B cell (primary cell): ENCODE results near the gene DEF6. TPM values are rescaled to one million over a fixed set of nuclear protein-coding genes. Genes with fewer than 3 reads are reported as not detected.

ENCODE experiments used
- ATAC-seq: fragments of 200-7000 bp; cut with Tn5 transposase; one replicate; pipeline ENCODE4 v1.10.0; 2021; ENCODE audit warnings: low read depth, mild to moderate bottlenecking, moderate number of reproducible peaks, moderate library complexity
- CTCF ChIA-PET: fragments of 350-600 bp; sonication (Branson Sonifier 250); formaldehyde crosslinking; loops from one replicate; lab custom pipeline; 2021; ENCODE audit warnings: antibody characterized with exemption, inconsistent platforms; lab: Charles Lee
- POLR2A ChIA-PET: fragments of 350-600 bp; sonication (Branson Sonifier 250); formaldehyde crosslinking; loops from one replicate; lab custom pipeline; 2021; ENCODE audit warnings: antibody characterized with exemption; lab: Charles Lee
- DNase-seq: peaks from one replicate; pipeline ENCODE4 v3.0.0; 2013
- H2AFZ ChIP-seq: 2 replicates; pipeline ENCODE4 v1.6.1; 2012; ENCODE audit warnings: mild to moderate bottlenecking, low read depth, low read length; ENCODE audit not compliant: insufficient read depth, poor library complexity, severe bottlenecking
- H3K27ac ChIP-seq, 2 donors: 1 replicate in 1 of 2; 2 replicates in 1 of 2; pipeline ENCODE4 v1.5.1; 2012 to 2013; ENCODE audit warnings: low read length in 2 of 2, mild to moderate bottlenecking in 2 of 2, moderate library complexity in 1 of 2
- H3K27me3 ChIP-seq, 4 experiments: fragments of 200-600 bp in 1 of 4; sonication (generic) in 1 of 4; replicated peaks in 1 of 4; 1 replicate in 2 of 4; 2 replicates in 2 of 4; pipeline versions ENCODE4 v1.6.1 to v1.7.0; 2013 to 2016; ENCODE audit warnings: low read length in 3 of 4, mild to moderate bottlenecking in 2 of 4, mixed read lengths in 1 of 4, moderate library complexity in 1 of 4; ENCODE audit not compliant: insufficient read depth in 4 of 4, control insufficient read depth in 3 of 4; ENCODE audit errors: control extremely low read depth in 1 of 4
- H3K36me3 ChIP-seq, 2 experiments: replicated peaks in 1 of 2; 1 replicate in 1 of 2; 2 replicates in 1 of 2; pipeline versions ENCODE4 v1.6.1 to v1.7.1; 2013; ENCODE audit warnings: low read length in 1 of 2; ENCODE audit not compliant: insufficient read depth in 2 of 2, control insufficient read depth in 1 of 2; ENCODE audit errors: control extremely low read depth in 1 of 2, extremely low read depth in 1 of 2
- H3K4me1 ChIP-seq, 2 donors: fragments of 200-600 bp in 1 of 2; sonication (generic) in 1 of 2; 1 replicate in 1 of 2; 2 replicates in 1 of 2; pipeline versions ENCODE4 v1.5.1 to v1.6.1; 2013 to 2017; ENCODE audit warnings: low read length in 2 of 2; ENCODE audit not compliant: control insufficient read depth in 2 of 2, insufficient read depth in 2 of 2
- H3K4me2 ChIP-seq: replicated peaks from 2 replicates; pipeline ENCODE3; 2012; ENCODE audit warnings: mild to moderate bottlenecking, low read depth, low read length; ENCODE audit not compliant: poor library complexity, severe bottlenecking
- H3K4me3 ChIP-seq, 5 experiments: fragments of 200-600 bp in 1 of 5; sonication (generic) in 1 of 5; 1 replicate in 3 of 5; 2 replicates in 2 of 5; pipeline versions ENCODE4 v1.5.1 to v1.7.0; 2011 to 2016; ENCODE audit warnings: low read length in 4 of 5, mild to moderate bottlenecking in 4 of 5, low read depth in 2 of 5, control low read depth in 1 of 5, moderate library complexity in 1 of 5; ENCODE audit not compliant: insufficient read depth in 1 of 5; ENCODE audit errors: control extremely low read depth in 1 of 5, extremely low read depth in 1 of 5
- H3K79me2 ChIP-seq: fragments of 200-600 bp; sonication (generic); one replicate; pipeline ENCODE4 v1.6.0; 2016; ENCODE audit warnings: low read length; ENCODE audit not compliant: control insufficient read depth, insufficient read depth
- H3K9ac ChIP-seq: fragments of 200-600 bp; sonication (generic); 2 replicates; pipeline ENCODE4 v1.6.1; 2017; ENCODE audit warnings: mild to moderate bottlenecking, low read length, moderate library complexity
- H3K9me3 ChIP-seq, 3 donors: one replicate each; pipeline versions ENCODE4 v1.6.1 to v1.7.1; 2013; ENCODE audit warnings: low read length in 2 of 3; ENCODE audit not compliant: control insufficient read depth in 2 of 3, insufficient read depth in 1 of 3; ENCODE audit errors: control extremely low read depth in 1 of 3
- H4K20me1 ChIP-seq: 2 replicates; pipeline ENCODE4 v1.6.0; 2012; ENCODE audit warnings: mild to moderate bottlenecking, low read length; ENCODE audit not compliant: insufficient read depth, control insufficient read depth, poor library complexity, severe bottlenecking
- H3K27ac Mint-ChIP-seq: one replicate; pipeline ENCODE4 v1.8.0; 2021; ENCODE audit warnings: mixed read lengths
- H3K27me3 Mint-ChIP-seq: one replicate; pipeline ENCODE4 v1.8.0; 2021; ENCODE audit warnings: mixed read lengths
- H3K4me1 Mint-ChIP-seq: one replicate; pipeline ENCODE4 v1.8.0; 2021; ENCODE audit warnings: mixed read lengths
- H3K4me3 Mint-ChIP-seq: one replicate; pipeline ENCODE4 v1.8.0; 2021; ENCODE audit warnings: mixed read lengths
- H3K9me3 Mint-ChIP-seq: one replicate; pipeline ENCODE4 v1.8.0; 2022; ENCODE audit warnings: mixed read lengths; ENCODE audit not compliant: insufficient read depth
- EZH2 ChIP-seq: IDR thresholded peaks from 2 replicates; pipeline ENCODE4 v1.6.1; 2012; ENCODE audit warnings: borderline replicate concordance, low read depth, mild to moderate bottlenecking, moderate library complexity, low read length; ENCODE audit not compliant: insufficient read depth, poor library complexity, severe bottlenecking
- WGBS: methylation state at CpG from one replicate; pipeline ENCODE4 v1.1.5; 2013; ENCODE audit warnings: missing lambda C conversion rate; ENCODE audit not compliant: insufficient coverage; 5-methylcytosine and 5-hydroxymethylcytosine counted together
- intact Hi-C: fragments of 100-400 bp; cut with micrococcal nuclease; formaldehyde crosslinking; loops from one replicate; pipeline ENCODE4 v1.10.0; 2022
- polyA plus RNA-seq: library from polyadenylated mRNA; depleted of rRNA; stranded (reverse); fragments of >200 nt; gene quantifications from 2 replicates; pipeline ENCODE4 v1.2.3, GENCODE V29; 2012
- total RNA-seq, 2 donors: library from RNA; stranded (reverse); fragments of 120-200 nt in 1 of 2; gene quantifications; 1 replicate in 1 of 2; 2 replicates in 1 of 2; pipeline versions ENCODE4 v1.2.3 to v1.2.4, GENCODE V29; 2013 to 2022
- TF ChIP-seq, protein P1 (sequence below): fragments of 200-600 bp; IDR thresholded peaks from one replicate; pipeline ENCODE4 v1.8.0; 2022; ENCODE audit warnings: antibody characterized with exemption, mild to moderate bottlenecking

DEF6 gene
- total and polyA plus RNA-seq, 2 donors (not counting 1 experiment from before 2014, with no cell fraction given) = 105 to 159 TPM

- 42% methylated on average over 6 of the region's 6 CpGs for WGBS
- Histone ChIP-seq H3K9me3 (no peaks in the 10 kb centered on the region), H2AFZ (peak overlapping the region; percentile 64), H3K27me3 (no peaks in the 10 kb centered on the region), H3K9ac (no peak overlapping the region), H3K4me1 (peaks cover 45 to 54% of the 10 kb centered on the region in 2 donors), H3K4me3 (no peak overlapping the region), H3K4me2 (peak overlapping the region; percentile 95), H4K20me1 (no peaks in the 10 kb centered on the region), H3K79me2 (peaks cover 44% of the 10 kb centered on the region), H3K36me3 (peaks cover 0 to 32% of the 10 kb centered on the region in 2 experiments), H3K27ac (peak overlapping the region; percentile 34 to 98)
- H3K9me3 Mint-ChIP-seq = no peaks in the 10 kb centered on the region
- no peak for DNase-seq
- peaks cover 49% of the 10 kb centered on the region for H3K4me1 Mint-ChIP-seq
- ATAC-seq = no peak
- ChIA-PET CTCF (interaction anchor here (0.8 to 13.2 kb wide), 19 partner anchors 8 to 440 kb away, joined by 3 to 301 read pairs (median 10); partner anchors contain the start of genes ARMC12, FANCE, PPARD and RPL10A), POLR2A (interaction anchor here (0.5 to 1.0 kb wide), 3 partner anchors 31 to 294 kb away, joined by 3 read pairs; no protein-coding TSS in a partner anchor)
- peak overlapping the region; percentile 97 for H3K27ac Mint-ChIP-seq
- intact Hi-C loops = loop anchor here (1.0 kb wide), 5 partner anchors 30 to 440 kb away; partner anchors contain the start of genes ARMC12, PPARD and RPL10A
- no peak for TF ChIP-seq EZH2
- TF ChIP-seq, protein P1, sequence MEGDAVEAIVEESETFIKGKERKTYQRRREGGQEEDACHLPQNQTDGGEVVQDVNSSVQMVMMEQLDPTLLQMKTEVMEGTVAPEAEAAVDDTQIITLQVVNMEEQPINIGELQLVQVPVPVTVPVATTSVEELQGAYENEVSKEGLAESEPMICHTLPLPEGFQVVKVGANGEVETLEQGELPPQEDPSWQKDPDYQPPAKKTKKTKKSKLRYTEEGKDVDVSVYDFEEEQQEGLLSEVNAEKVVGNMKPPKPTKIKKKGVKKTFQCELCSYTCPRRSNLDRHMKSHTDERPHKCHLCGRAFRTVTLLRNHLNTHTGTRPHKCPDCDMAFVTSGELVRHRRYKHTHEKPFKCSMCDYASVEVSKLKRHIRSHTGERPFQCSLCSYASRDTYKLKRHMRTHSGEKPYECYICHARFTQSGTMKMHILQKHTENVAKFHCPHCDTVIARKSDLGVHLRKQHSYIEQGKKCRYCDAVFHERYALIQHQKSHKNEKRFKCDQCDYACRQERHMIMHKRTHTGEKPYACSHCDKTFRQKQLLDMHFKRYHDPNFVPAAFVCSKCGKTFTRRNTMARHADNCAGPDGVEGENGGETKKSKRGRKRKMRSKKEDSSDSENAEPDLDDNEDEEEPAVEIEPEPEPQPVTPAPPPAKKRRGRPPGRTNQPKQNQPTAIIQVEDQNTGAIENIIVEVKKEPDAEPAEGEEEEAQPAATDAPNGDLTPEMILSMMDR = no peak
- peak overlapping the region; percentile 82 for H3K4me3 Mint-ChIP-seq
- H3K27me3 Mint-ChIP-seq = no peaks in the 10 kb centered on the region
Measured at GRCh38 chr6:35296931-35297600, 552 bp upstream of the DEF6 start.

GRCh38 chr6:35298625-35299140 is 1.1 kb downstream of the DEF6 start:
- ATAC-seq (no peak), DNase-seq (no peak)
- peak overlapping the region; percentile 87 to 98 for H3K27ac ChIP-seq
- Mint-ChIP-seq H3K27me3 (no peaks in the 10 kb centered on the region), H3K4me3 (peak overlapping the region; percentile 82), H3K9me3 (no peaks in the 10 kb centered on the region), H3K27ac (peak overlapping the region; percentile 97), H3K4me1 (peaks cover 58% of the 10 kb centered on the region)
- no peaks in the 10 kb centered on the region for H3K9me3 ChIP-seq
- peaks cover 55 to 62% of the 10 kb centered on the region in 2 donors for H3K4me1 ChIP-seq
- peak overlapping the region; percentile 92 for H3K9ac ChIP-seq
- ChIA-PET POLR2A (interaction anchor here (0.6 kb wide), 1 partner anchor 154 kb away, joined by 4 read pairs; the partner anchor contains the start of gene FANCE), CTCF (interaction anchor here (1.0 to 13.2 kb wide), 11 partner anchors 14 to 254 kb away, joined by 3 to 301 read pairs (median 14); partner anchors contain the start of genes FANCE, PPARD and RPL10A)
- TF ChIP-seq, protein P1 = no peak
- no peak for TF ChIP-seq EZH2
- H3K79me2 ChIP-seq = peaks cover 59% of the 10 kb centered on the region
- WGBS = 8% methylated on average over 3 of the region's 6 CpGs
- H3K4me2 ChIP-seq = peak overlapping the region; percentile 95
- peaks cover 0 to 23% of the 10 kb centered on the region in 2 experiments for H3K36me3 ChIP-seq
- peak overlapping the region; percentile 79 to 97 (median 95) for H3K4me3 ChIP-seq
- H2AFZ ChIP-seq = peak overlapping the region; percentile 64
- no peaks in the 10 kb centered on the region for H4K20me1 ChIP-seq
- intact Hi-C loops = loop anchor here (1.0 to 2.0 kb wide), 2 partner anchors 13 to 284 kb away; no protein-coding TSS in a partner anchor
- no peaks in the 10 kb centered on the region for H3K27me3 ChIP-seq
